ENCODE measurements around the gene POMZP3.
"Not testable (repeated sequence)": the region's sequence is repeated elsewhere in the genome, so short reads cannot be mapped to it uniquely, and the experiment has no call there.

POMZP3 gene

DNA sequence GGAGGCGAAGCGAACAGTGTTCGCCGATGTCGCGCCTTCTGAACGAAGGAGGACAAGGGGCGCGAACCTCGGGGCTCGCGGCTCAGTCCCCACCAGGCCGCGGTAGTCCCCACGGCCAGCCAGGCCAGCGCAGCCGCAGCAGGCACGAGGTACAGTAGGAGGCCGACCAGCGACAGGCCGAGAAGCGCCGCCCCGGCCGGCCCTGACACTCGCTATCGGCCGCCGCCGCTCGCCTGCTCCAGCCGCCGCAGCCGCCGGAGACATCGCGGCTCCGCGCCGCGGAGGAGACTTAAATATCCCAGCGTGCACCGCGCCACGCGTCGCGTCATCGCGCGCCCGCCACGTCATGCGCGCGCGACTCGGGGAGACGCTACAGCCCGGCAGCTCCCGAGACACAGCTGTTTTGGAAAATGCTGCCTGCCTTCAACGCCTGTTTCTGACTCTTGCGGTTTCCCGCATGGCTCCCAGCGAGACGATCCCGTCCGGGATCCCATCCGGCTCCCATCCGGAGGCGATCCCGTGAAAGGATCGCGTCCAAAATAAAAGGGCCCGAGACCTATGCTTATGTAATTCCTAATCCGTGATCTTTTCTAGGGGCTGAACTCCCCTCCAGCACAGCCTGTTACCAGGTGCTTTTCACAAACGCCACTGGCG is at the start of gene POMZP3:
TSS of gene POMZP3 (minus strand) at position 291 of the 654 bp plus-strand sequence. CDS start 1,215 bp downstream, outside the sequence.
- not testable (repeated sequence) for H3K27me3 Mint-ChIP-seq; H3K4me1 Mint-ChIP-seq (ENCODE audit: low read depth); H3K9me3 Mint-ChIP-seq
- H3K36me3 Mint-ChIP-seq (ENCODE audit: low read depth): peaks cover 16% of the 10 kb centered on the region
- H3K27ac Mint-ChIP-seq: peak within 1 kb of the TSS; percentile 98
- H3K4me3 Mint-ChIP-seq: peak within 1 kb of the TSS; percentile 92

- not testable (repeated sequence) for H3K4me3 Mint-ChIP-seq; H3K9me3 Mint-ChIP-seq; H3K27ac Mint-ChIP-seq; H3K36me3 Mint-ChIP-seq (ENCODE audit: low read depth); H3K4me1 Mint-ChIP-seq (ENCODE audit: low read depth)
- peaks cover 37% of the 10 kb centered on the region for H3K27me3 Mint-ChIP-seq
Measured at GRCh38 chr7:76675783-76676182, 48.7 kb upstream of the POMZP3 start.

DNA sequence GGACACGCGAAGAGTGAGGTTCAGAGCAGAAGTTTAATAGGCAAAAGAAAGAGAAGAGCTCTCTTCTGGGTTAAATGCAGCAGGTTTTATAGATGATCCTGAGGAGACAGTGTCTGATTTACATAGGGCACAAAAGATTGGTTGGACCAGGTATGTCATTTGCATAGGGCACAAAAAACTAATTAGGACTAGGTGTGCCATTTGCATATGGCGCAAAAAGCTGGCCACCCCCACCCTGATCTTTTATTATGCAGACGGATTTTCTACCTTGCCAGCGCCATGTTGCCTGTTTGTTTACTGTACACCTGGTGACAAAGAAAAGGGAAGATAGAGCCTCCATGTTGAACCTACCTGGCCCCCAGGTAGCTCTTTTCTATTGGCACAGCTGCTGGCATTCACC is 46.3 kb upstream of the POMZP3 start:
- not testable (repeated sequence) for H3K36me3 Mint-ChIP-seq (ENCODE audit: low read depth); H3K9me3 Mint-ChIP-seq; H3K4me3 Mint-ChIP-seq; H3K27ac Mint-ChIP-seq; H3K4me1 Mint-ChIP-seq (ENCODE audit: low read depth)
- peaks cover 19% of the 10 kb centered on the region for H3K27me3 Mint-ChIP-seq

DNA sequence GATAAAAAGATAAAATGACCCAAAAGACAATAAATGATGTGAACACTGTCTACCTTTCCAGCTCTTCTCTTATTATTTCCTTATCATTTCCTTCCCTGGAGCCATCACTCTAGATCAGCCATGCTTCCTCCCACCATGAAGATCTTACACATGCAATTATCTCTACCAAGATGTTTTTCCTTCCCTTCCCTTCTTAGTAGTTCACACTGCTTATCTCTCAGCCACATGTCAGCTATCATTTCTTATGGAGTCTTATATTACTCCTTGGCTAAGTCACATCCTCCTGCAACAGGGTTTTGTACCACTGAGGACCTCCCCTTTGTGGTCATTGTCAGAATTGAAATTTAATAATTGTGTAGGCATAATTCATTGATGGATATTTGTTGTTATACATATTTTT is 32.1 kb upstream of the POMZP3 start:
- H3K4me1 Mint-ChIP-seq (ENCODE audit: low read depth); H3K9me3 Mint-ChIP-seq; H3K4me3 Mint-ChIP-seq; H3K27ac Mint-ChIP-seq; H3K27me3 Mint-ChIP-seq; H3K36me3 Mint-ChIP-seq (ENCODE audit: low read depth): not testable (repeated sequence)

DNA sequence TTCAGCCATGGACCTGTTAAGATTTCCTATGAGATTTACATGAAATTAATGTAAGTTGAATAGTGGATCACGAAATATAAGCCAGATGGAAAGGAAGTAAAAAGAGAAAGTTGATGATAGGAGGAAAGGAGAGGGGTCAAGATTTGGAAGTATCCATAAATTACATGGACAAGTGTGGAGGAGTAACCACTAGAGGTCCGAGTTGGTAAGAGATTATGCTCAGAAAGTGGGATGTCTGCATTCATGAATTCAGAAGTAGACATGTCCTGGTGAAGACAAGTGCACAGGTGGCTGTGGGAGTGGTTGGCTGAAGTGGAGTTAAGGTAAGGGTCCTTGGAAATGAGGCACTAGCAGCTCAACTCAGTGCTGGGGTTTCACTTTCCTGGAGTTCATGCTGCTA is 29.3 kb upstream of the POMZP3 start:
- H3K36me3 Mint-ChIP-seq (ENCODE audit: low read depth); H3K27me3 Mint-ChIP-seq; H3K9me3 Mint-ChIP-seq; H3K4me1 Mint-ChIP-seq (ENCODE audit: low read depth); H3K27ac Mint-ChIP-seq; H3K4me3 Mint-ChIP-seq: not testable (repeated sequence)

GRCh38 chr7:76642620-76643019 is 15.5 kb upstream of the POMZP3 start:
- not testable (repeated sequence) for H3K36me3 Mint-ChIP-seq (ENCODE audit: low read depth); H3K4me1 Mint-ChIP-seq (ENCODE audit: low read depth); H3K27me3 Mint-ChIP-seq; H3K27ac Mint-ChIP-seq; H3K4me3 Mint-ChIP-seq; H3K9me3 Mint-ChIP-seq

- not testable (repeated sequence) for H3K36me3 Mint-ChIP-seq (ENCODE audit: low read depth); H3K9me3 Mint-ChIP-seq; H3K27ac Mint-ChIP-seq; H3K4me1 Mint-ChIP-seq (ENCODE audit: low read depth); H3K27me3 Mint-ChIP-seq; H3K4me3 Mint-ChIP-seq
Measured at GRCh38 chr7:76637061-76637691, 10.1 kb upstream of the POMZP3 start.

GRCh38 chr7:76626581-76626980 is 498 bp downstream of the POMZP3 start:
- not testable (repeated sequence) for H3K4me1 Mint-ChIP-seq (ENCODE audit: low read depth); H3K27me3 Mint-ChIP-seq; H3K9me3 Mint-ChIP-seq
- peak overlapping the region; percentile 98 for H3K27ac Mint-ChIP-seq
- H3K4me3 Mint-ChIP-seq: peak overlapping the region; percentile 91
- peaks cover 16% of the 10 kb centered on the region for H3K36me3 Mint-ChIP-seq (ENCODE audit: low read depth)

- not testable (repeated sequence) for H3K4me1 Mint-ChIP-seq (ENCODE audit: low read depth); H3K4me3 Mint-ChIP-seq; H3K27ac Mint-ChIP-seq; H3K27me3 Mint-ChIP-seq; H3K9me3 Mint-ChIP-seq
- peaks cover 13% of the 10 kb centered on the region for H3K36me3 Mint-ChIP-seq (ENCODE audit: low read depth)
Measured at GRCh38 chr7:76619439-76620190, 7.5 kb downstream of the POMZP3 start.

GRCh38 chr7:76613783-76614182 is 13.3 kb downstream of the POMZP3 start:
- H3K27ac Mint-ChIP-seq; H3K4me3 Mint-ChIP-seq; H3K36me3 Mint-ChIP-seq (ENCODE audit: low read depth); H3K9me3 Mint-ChIP-seq; H3K4me1 Mint-ChIP-seq (ENCODE audit: low read depth); H3K27me3 Mint-ChIP-seq: not testable (repeated sequence)

DNA sequence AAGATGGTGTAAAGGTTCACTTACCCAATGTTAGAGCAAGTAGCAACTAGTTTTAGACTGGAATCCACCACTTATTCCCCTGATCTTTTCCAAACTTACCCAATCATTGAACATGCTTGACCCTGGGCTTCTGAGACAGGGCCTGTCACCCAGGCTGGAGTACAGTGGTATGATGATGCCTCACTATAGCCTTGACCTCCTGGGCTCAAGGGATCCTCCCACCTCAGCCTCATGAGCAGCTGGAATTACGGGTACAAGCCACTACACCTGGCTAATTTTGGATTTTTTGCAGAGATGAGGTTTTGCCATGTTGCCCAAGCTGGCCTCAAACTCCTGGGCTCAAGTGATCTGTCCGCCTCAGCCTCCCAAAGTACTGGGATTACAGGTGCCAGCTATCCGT is 14.8 kb downstream of the POMZP3 start:
- H3K9me3 Mint-ChIP-seq: not testable (repeated sequence)

GRCh38 chr7:76609864-76610263 is 17.2 kb downstream of the POMZP3 start:
- not testable (repeated sequence) for H3K27me3 Mint-ChIP-seq, H3K27ac Mint-ChIP-seq, H3K9me3 Mint-ChIP-seq, H3K4me3 Mint-ChIP-seq
- H3K36me3 Mint-ChIP-seq (ENCODE audit: low read depth): peaks cover 11% of the 10 kb centered on the region
- H3K4me1 Mint-ChIP-seq (ENCODE audit: low read depth): peaks cover 23% of the 10 kb centered on the region

More for the DNA sequence above, 14.8 kb downstream of the POMZP3 start:
- not testable (repeated sequence) for H3K27ac Mint-ChIP-seq, H3K27me3 Mint-ChIP-seq, H3K4me3 Mint-ChIP-seq
- H3K36me3 Mint-ChIP-seq (ENCODE audit: low read depth): peaks cover 11% of the 10 kb centered on the region
- H3K4me1 Mint-ChIP-seq (ENCODE audit: low read depth): peaks cover 13% of the 10 kb centered on the region

GRCh38 chr7:76608469-76608868 is 18.6 kb downstream of the POMZP3 start:
- Mint-ChIP-seq H3K4me1 (ENCODE audit: low read depth) (peaks cover 23% of the 10 kb centered on the region), H3K36me3 (ENCODE audit: low read depth) (peaks cover 11% of the 10 kb centered on the region)
- H3K9me3 Mint-ChIP-seq, H3K4me3 Mint-ChIP-seq, H3K27me3 Mint-ChIP-seq, H3K27ac Mint-ChIP-seq: not testable (repeated sequence)

DNA sequence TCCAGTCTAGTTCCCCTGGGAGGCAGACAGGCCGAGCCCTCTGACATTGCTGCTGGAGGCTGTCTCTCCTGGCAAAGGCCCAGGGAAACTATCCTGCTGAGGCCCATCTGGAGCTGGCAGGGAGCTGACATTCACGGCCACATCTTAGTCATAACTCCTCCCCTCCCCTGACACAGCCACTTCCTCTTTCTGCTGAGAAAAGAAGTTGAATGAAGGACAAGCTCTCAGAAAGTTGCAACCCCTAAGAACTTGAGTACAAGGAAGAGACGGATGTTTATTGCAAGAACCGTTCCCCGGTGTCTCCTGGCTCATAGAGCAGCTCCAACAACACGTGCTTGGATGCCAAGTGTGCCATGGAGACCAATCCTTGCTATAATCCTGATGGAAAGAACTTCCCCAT is 21.1 kb downstream of the POMZP3 start:
- Mint-ChIP-seq H3K4me1 (ENCODE audit: low read depth) (peaks cover 23% of the 10 kb centered on the region), H3K27ac (peak overlapping the region; percentile 80)
- H3K4me3 Mint-ChIP-seq: not testable (repeated sequence)

GRCh38 chr7:76600650-76601049 is 26.4 kb downstream of the POMZP3 start:
- peaks cover 38% of the 10 kb centered on the region for H3K4me1 Mint-ChIP-seq (ENCODE audit: low read depth)
- H3K27ac Mint-ChIP-seq: peak overlapping the region; percentile 89

More for the DNA sequence above, 21.1 kb downstream of the POMZP3 start:
- not testable (repeated sequence) for H3K36me3 Mint-ChIP-seq (ENCODE audit: low read depth); H3K27me3 Mint-ChIP-seq; H3K9me3 Mint-ChIP-seq

DNA sequence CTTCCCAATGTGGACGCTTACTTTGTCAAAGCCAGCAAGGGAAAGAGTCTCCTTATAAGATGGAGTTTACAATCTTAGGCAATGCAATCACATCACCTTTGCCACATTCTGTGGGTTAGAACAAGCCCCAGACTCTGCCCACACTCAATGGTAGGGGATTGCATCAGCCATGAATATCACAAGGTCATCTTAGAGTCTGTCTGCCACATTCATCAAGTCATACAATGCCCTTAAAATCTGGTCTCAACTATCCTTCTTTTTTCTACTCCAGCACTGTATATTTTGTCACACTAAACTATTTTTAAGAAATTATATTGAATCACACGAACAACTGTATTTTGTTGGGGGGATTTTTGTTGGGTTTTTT is 27.0 kb downstream of the POMZP3 start:
- peak overlapping the region; percentile 35 for H3K4me3 Mint-ChIP-seq
- H3K36me3 Mint-ChIP-seq (ENCODE audit: low read depth); H3K9me3 Mint-ChIP-seq; H3K27me3 Mint-ChIP-seq: not testable (repeated sequence)
- peaks cover 42% of the 10 kb centered on the region for H3K4me1 Mint-ChIP-seq (ENCODE audit: low read depth)
- peak overlapping the region; percentile 89 for H3K27ac Mint-ChIP-seq

More at GRCh38 chr7:76600650-76601049, 26.4 kb downstream of the POMZP3 start:
- not testable (repeated sequence) for H3K36me3 Mint-ChIP-seq (ENCODE audit: low read depth); H3K9me3 Mint-ChIP-seq; H3K27me3 Mint-ChIP-seq
- H3K4me3 Mint-ChIP-seq: peak overlapping the region; percentile 35
